Panc1 (cell line): ENCODE results near the gene RHD.

ENCODE experiments used
- POLR2AphosphoS5 ChIP-seq: IDR thresholded peaks from 2 replicates; pipeline ENCODE4 v1.6.1; 2012; ENCODE audit warnings: mild to moderate bottlenecking, low read depth, low read length, moderate library complexity
- TF ChIP-seq, protein P1 (sequence below): fragments of 450-650 bp; IDR thresholded peaks from 2 replicates; pipeline ENCODE4 v1.5.1; 2017; ENCODE audit warnings: mild to moderate bottlenecking

GRCh38 chr1:25239681-25240541 lies 32.4 kb upstream of the RHD start:
- TF ChIP-seq, protein P1, sequence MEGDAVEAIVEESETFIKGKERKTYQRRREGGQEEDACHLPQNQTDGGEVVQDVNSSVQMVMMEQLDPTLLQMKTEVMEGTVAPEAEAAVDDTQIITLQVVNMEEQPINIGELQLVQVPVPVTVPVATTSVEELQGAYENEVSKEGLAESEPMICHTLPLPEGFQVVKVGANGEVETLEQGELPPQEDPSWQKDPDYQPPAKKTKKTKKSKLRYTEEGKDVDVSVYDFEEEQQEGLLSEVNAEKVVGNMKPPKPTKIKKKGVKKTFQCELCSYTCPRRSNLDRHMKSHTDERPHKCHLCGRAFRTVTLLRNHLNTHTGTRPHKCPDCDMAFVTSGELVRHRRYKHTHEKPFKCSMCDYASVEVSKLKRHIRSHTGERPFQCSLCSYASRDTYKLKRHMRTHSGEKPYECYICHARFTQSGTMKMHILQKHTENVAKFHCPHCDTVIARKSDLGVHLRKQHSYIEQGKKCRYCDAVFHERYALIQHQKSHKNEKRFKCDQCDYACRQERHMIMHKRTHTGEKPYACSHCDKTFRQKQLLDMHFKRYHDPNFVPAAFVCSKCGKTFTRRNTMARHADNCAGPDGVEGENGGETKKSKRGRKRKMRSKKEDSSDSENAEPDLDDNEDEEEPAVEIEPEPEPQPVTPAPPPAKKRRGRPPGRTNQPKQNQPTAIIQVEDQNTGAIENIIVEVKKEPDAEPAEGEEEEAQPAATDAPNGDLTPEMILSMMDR, result peak; percentile 81
- TF ChIP-seq POLR2AphosphoS5, result peak; percentile 97
